Measurements from ENCODE around the gene MED13L.

DNA sequence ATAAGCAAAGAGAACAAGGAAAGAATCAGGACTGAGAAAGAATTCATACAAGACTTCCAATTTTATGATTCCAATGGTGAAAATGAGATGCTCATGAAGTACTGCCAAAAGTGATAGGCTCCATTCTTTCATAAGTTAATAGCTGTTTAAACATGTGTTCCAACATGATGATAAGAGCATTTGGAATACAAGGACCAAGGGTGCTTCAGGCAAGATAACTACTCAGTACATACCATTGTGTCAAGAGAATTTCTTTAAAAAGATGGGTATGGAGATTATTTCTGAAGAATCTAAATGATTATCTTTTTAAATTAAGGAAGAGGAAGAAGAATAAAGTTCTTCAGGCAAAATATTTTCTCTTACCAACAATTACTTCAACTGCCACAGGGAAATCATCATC lies 258.1 kb downstream of the MED13L start:
- TF ChIP-seq GATA2 (IDR thresholded peaks at IDR 0.05; ENCODE audit: insufficient read depth, insufficient read length, low read depth, low read length), result no peak
- TF ChIP-seq, protein P1, sequence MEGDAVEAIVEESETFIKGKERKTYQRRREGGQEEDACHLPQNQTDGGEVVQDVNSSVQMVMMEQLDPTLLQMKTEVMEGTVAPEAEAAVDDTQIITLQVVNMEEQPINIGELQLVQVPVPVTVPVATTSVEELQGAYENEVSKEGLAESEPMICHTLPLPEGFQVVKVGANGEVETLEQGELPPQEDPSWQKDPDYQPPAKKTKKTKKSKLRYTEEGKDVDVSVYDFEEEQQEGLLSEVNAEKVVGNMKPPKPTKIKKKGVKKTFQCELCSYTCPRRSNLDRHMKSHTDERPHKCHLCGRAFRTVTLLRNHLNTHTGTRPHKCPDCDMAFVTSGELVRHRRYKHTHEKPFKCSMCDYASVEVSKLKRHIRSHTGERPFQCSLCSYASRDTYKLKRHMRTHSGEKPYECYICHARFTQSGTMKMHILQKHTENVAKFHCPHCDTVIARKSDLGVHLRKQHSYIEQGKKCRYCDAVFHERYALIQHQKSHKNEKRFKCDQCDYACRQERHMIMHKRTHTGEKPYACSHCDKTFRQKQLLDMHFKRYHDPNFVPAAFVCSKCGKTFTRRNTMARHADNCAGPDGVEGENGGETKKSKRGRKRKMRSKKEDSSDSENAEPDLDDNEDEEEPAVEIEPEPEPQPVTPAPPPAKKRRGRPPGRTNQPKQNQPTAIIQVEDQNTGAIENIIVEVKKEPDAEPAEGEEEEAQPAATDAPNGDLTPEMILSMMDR (IDR thresholded peaks at IDR 0.05; ENCODE audit: extremely low read depth in 1 of 2, insufficient read depth in 1 of 2, low read depth in 1 of 2, low read length in 2 of 2), result no peak
